HG03432 (cell line): ENCODE data around the gene NIN.

Experiments
- ATAC-seq: cut with Tn5 transposase; IDR thresholded peaks from one replicate; pipeline ENCODE4 v1.9.1; 2021; ENCODE audit warnings: mild to moderate bottlenecking, moderate library complexity; ENCODE audit not compliant: unreplicated experiment

NIN gene

DNA sequence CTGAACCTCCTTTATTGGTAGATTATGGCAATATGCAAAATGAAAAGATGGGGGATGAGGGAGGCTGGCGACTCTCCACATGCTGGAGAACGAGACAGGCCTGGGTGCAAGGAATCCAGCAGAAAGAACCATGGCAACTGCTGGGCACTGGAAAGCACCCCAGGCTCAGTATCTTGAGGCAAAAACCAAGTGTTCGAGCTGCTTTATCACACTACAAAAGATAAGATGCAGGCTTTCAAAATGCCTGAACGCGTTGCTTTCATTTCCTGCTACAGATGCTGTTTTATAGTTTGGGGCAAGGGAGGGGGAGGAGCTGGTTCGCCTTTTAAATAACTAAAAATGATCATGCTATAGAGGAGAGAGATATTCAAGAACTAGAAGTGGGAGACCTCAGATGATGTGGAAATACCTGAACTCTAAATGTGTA lies 38.9 kb downstream of the NIN start:
- ATAC-seq, result no peak

DNA sequence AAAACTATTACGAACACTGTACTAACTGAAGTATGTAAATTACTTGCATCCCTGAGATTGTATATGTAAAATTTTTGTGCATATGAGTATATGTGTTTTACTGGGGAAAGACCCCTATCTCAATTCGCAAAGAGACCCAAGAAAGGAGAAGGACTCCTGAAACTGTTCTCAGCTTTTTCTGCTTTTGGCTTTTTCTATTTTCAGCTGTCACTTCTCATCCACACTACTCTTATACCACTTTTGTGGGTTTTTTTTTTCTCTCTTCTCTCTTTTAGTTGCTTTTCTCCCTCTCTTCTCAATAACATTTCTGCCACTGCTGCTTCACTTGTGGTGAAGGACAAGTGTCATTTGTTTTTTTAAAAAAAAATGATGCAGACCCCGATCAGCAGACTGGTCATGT lies 39.8 kb downstream of the NIN start:
- ATAC-seq, result peak; percentile 44

DNA sequence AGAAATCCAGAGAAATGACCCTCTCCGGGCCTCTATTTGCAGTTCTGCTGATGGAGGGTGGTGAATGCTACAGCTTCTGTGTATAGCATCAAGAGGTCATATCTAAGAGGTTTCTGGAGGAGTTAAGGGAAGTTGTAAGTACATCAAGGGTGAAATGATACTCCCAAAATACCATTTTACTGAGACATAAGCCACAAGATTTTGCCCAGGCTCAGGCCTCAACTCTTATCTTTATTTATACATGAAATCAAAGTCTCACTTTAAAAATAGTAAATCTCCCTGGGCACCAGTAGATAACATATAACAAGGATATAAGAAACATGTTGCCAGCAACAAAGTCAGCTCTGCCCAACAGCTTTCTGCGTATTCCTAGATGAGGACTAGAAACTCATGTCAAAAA lies 40.4 kb downstream of the NIN start:
- no peak for ATAC-seq

DNA sequence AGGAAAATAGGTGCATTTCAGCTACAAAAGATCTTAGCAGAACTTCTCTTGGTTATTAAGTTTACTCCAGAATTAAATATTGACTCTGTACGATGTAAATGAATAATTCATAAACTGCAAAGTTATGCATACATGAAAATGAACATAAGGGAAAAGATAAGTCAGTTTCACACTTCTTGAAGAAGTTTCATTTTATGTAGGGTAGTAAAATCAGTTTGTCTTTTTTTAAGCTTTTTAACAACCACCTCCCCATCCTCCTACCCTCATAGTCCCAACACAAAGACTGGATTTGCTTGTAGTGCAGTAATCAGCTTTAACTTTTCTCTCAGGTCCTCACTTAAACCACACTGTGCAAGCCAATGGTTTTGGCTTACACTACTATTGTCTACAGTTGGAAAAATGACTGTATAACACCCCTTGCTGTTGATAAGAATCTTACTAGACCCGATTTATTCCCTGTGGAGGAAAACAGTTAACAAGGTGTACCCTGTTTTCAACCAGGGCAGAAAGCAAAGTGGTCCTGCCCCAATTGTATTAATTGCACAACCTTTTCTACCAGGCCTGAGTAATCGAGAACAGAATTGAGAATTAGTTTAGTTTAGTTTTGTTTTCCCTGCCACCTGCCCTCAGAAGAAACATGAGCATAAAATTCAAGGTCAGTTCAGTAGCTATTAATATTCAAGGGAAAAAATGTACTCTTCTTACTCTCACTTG lies 44.1 kb downstream of the NIN start:
- no peak for ATAC-seq

DNA sequence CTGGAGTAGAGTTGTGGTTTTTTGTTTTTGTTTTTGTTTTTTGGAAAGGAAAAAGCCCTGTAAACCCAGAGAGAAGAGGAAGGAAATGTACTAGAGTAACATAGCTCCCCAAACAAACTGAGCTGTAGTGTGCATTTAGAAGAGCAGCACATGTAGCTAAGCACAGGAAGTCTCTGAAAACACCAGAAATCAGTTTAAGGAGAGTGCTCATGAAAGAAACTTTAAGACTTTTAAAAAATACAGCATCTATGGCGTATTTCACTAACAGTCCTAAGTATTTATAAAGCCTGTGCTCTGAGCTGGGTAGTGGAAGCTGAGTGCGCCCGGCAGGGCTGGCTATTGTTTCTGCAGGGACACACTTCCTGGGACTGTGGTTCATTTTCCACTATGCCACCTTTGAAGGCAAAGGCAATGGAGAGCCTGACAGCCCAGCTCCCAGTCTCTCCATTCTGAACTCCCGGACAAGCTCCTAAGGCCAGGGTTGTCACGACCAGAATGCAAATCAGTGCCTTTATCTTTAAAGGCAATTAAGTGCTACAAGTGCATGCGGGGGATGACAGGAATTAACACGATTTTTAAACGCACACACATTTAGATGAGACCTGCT lies 45.4 kb downstream of the NIN start:
- ATAC-seq, result no peak

DNA sequence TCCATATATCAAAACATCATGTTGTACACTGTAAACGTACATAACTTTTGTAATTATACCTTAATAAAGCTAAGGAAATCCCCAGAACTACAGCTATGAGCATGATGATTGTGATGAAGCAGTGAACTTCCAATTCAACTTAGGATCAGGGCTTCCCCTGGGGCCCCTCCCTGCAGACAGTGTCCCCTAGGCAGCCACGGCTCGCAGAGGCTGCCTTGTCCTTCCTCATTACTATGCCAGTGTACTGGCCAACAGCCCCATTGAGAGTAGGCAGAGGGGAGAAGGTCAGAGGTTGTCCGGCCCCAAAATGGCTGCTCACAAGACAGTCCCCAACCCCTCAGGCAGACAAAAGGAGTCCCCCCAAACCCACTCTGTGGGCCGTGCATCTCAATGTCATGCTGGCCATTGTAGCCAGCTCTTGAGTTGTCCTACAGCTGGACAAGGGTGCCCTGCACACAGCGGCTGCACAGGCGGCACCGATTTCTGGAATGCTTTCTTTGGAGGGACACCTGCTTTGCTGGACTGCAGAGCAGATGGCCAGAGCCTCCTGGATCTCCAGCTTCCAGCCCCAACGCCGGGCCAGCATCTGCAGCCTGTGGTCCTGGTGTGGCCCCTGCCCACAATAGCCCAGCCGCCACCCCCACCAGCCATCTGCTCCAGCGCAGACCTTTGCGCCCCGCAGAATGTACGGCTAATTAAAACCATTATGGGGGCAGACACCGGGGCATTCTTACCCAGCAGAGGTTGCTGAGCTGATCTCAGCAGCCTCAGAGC lies 46.1 kb downstream of the NIN start:
- ATAC-seq, result no peak

DNA sequence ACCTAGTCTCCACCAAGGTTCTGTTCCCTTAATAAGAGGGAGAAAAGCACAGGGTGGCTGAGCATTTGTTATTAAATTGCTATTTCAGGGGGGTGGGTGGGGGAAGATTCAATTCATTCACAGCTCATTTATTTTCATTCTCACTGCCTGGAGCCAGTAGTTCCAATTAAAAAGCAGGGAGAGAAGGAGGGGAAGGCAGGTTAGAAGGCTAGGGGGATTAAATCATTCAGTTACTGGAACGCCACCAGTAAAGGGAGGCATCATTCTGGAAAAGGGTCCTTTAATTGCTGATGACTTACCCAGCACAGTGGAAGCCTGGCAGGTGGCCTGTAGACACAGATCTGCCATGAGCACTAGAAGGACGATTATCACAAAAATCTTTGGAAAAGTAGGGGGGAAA lies 47.4 kb downstream of the NIN start:
- ATAC-seq, result no peak

DNA sequence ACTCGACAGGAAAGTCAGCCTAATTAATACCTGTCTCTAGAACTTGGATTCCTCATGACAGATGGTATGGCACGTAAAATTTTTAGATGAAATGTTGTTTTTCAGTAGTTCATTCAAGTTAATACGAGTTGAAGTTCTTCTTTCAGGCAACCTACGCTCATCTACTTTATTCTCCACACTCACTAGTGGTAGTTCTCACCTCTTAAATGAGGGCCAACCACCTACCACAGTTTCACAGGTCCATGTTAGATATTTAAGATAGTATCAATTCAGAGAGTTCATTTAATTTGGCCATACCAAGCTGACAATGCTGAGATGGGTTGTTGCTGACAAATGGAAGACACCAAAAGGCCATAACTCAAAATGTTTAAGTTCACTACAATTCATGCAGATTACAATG lies 50.6 kb downstream of the NIN start:
- no peak for ATAC-seq

DNA sequence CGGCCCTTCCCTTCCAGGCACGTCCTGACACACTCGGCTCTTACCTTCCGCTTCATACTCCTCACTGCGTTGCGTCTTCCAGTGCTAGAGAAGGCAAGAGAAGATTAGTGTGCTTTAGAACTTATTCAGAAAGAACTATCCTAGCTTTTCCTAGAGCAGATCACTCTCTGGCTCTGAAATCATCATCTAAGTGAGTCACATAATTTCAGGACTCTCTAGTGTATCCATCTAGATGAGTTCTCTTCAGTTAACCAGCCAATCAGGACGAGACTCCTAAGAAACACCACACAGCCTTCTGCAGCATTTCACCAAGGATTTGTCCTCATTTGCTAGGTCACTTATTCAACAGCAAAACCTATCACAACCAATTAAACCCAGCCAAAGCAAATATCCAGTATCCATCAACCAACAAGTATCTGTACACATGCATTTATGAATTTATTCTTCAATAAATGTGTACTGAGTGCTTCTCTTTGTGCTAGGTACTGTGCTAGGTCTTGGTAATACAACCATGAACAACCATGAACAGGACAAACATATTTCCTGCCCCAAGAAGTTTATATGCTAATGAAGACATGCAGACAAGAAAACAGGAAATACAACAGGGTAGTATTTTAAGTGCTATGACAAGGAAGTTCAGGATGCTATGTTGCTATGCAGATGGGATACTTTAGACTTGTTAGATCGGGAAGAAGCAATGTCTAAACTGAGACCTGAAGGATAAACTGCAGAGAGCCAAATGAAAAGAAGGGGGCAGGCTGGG lies 52.1 kb downstream of the NIN start:
- ATAC-seq, result no peak

DNA sequence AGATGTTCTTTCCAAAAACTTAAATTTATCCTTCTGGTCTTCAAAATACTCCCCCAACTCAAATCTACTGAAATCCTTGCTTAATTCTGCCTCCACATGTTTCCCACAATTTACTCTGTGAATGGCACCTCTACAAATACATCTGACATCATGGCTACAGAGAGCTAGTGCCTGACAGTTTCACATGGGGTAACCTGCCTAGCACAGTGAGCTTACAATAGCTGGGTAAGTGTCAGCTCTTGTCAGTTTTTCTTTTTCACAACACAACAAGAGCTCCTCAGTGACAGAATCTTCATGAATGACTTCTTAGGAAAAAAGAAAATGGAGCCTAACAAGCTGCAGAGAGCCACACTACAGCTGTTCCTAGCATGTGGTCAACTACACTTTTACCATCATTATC lies 54.4 kb downstream of the NIN start:
- no peak for ATAC-seq

DNA sequence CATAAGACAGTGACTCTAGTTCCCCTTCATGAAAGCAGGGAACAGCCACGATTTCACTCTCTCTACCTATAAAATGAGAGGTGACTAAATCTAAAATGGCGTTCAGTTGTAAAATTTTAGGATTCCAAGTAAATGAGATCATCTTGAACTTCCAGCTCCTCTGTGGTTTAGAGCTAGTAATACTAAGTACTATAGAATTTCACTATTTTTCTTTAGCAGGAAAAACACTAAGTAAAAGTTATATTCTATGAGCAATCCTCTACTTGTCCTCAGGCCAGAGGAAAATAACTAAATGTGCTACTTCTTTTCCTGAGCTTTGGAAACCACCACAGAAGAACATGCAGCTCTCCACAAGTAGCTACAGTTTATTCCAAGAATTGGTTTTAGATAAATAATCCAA lies 55.6 kb downstream of the NIN start:
- no peak for ATAC-seq

DNA sequence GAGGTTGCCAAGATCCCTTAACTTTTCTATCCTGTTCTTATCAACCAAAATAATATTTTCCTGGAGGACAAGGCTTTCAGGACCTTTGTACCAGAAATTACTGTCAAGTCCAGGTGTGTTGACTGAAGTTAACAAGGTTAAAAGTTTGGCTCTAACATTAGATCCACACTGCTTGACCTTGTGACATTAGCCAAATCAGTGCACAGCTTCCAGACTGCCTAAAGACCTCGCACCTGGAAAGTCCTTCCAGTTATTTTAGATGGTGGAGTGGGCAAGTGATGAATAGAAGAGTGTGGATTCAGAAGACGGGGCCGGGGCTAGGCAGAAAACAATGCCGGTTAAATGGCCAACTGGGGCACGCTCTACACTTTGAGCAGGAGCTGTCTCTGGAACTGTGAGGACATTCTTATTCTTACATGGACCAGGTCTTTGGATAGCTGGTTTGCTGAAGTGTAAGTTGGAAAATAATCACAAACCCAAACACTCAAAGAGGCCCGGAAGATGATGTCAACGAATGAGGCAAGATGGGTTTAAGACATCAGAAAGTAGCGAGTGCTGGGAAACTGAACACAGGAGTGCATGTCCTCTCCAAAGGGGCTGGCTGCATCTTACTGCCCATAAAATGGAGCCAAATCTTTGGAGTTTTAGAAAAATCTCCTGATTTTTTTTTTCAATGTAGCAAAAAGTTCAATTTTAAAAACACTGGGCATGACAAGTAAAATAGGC lies 56.3 kb downstream of the NIN start:
- ATAC-seq, result no peak

DNA sequence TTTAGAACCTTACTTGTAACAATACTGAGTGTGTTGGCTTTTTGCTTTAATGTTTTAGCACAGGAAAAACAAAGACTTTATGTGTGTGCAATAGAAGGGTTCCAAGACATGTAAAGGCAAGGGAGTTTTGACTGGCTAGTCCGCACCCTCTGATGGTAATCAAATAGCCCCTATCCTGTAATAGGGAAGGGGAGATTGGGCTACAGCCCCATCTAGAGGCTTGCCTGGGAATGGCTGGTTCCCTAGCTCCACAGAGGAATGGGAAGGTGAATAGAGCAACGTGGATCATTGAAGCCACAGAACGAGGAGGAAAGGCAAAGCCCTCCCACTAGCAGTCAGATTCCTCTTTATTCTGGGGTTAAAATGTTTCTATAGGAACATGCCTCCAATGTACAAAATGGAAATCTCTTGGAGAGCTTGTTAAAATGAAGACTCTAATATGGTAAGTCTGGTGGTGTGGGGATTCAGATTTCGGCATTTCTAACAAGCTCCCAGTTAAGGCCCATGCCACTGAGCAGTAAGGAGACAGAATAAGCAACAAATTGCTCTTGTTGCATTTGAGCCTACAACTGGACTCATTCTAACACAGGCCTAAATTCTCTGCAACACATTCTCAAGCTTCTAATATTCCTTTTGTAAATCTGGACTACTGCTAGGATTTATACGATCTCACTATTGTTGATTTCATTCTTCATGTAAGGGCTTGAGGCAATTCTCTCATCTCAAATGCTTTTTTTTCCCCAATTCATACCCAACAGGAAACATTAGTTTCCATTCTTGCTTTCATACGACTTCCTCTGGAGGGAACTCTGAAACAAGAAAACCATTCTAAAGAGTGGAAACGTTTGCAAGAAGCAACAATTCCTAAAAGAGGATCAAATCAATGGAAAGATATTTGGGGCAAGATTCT lies 57.1 kb downstream of the NIN start:
- ATAC-seq, result no peak

DNA sequence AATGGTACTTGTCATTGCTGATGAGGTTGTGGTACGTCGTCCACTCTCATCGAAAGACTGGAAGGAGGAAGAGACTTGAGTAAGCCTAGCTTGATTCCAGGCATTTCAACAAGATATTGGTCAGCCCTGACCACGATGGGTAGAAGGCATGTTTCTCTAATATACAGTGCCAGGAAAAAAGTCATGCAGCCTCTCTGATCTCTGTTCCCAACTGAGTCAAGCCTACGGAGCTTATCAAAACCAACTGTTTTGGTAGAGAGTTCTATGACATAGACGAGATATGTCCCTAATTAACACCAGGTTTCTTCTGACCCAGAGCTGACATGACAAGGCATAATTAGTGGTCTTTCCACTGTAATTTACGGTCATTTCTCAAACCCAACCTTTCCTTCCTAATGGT lies 58.5 kb downstream of the NIN start:
- ATAC-seq, result no peak

DNA sequence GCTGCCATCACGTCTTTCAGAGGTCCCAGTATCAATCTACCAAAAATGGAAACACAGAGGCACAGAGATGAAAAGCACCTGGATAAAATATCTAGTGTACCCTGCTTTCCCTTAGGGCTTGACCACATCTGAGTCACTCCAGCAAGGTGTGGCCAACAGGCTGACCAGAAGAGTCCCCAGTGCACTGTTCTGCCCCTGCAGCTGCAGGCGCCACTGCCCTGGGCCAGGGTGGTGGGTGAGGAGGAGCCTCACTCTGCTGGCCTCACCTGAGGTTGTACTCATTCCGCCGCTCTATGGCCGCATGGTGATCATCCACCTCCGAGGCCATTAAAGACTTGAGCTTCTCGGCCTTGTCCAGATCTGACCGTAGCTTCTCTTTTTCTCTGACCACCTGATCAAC lies 60.4 kb downstream of the NIN start:
- ATAC-seq, result no peak

DNA sequence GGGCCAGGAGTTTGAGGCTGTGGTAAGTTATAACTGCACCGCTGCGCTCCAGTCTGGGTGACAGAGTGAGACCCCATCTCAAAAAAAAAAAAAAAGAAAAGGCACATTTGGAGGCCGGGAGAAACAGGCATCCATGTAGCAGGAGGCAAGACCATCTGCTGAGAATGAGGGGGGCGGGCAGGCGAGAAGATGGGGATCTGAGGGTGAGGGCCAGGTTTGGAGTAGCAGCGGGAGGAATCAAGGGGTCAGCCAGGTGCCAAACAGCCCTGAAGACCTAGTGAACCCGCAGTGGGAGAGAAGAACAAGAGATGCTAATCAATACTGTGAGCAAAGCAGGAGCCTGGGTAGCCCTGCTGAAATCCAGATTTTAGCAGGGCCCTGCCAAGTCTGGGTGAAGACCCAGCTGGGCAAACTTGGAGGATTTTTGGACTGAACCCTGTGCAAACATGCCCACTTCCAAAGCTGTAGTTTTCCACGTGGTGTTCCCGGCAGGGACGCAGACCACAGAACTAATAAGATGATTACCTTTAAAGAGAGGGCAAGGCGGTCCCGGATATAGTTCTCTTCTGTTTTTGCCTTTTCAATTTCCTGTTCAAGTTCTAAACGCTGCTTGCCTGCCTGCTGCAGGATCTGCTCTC lies 61.0 kb downstream of the NIN start:
- no peak for ATAC-seq

DNA sequence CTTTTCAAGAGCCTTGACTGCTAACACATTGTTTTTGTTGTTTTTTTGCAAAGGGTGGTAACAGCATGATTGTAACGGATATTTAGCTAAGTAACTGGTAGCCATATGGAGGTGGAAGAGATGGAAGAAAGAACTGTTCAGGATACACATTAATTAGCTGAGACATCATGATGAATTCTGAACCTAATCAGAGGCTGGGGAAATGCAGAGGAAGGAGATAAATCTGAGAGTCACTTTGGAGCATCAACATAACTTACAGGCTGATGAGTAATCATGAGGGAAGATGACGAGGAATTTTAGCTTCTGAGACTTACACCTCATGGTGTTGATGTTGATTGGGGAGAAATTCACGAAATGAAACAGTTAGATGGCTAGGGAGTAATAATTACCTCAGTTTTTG lies 62.3 kb downstream of the NIN start:
- no peak for ATAC-seq

DNA sequence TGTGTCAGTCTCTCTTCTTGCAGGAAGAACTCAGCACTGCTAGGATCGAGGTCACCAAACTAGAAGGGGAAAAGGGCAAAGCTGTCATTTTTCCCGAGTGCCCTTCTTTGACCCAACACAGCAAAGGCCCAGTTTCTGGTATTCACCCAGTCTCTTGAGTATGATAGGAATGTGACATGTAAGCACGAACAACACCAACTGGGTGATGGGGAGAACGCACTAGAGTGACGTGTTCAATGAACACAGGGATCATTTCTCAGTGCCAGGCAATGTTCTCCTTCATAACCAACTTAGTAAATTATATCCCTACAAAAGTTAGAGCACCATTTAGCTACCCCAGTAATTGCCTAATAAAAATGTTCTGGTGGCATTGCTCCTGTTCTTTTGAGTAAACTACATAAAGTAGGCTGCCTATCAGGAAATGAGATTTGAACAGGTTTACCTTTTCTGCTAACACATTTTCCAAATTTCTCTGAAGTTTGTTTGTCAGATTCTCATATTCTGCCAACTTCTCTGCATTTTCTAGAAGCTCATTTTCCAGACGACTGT lies 64.5 kb downstream of the NIN start:
- no peak for ATAC-seq

DNA sequence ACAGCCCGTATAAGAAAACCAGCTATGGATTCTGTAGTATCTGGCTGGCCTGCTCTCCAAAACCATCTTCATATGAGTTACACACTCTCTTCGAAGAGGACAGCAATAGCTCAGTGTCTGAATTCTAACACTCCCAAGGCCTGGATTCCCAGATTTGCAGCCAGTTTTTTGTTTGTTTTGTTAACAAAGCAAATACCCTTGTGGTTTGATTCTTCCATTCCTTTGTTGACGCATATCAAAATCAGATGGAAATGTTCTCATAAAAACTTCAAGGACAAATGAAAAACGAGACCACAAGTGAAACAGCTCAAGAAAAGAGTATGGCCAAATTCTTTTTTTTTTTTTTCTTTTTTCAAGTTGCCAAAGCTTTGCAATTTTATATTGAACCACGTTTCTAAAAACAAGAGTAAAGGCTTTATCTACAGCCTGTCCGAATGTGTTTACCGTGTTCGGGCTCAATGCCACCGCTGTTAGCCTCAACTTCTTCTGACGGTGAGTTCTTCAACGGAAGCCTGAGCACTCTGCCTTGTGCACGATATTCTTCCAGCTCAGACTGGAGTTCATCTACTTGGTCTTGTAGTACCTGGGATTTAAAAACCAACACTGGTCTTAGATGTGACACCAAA lies 67.5 kb downstream of the NIN start:
- ATAC-seq, result no peak
